Osteoblast (primary cell): Measurements from ENCODE around the gene C19orf53. TPM values are rescaled to one million over a fixed set of nuclear protein-coding genes. Genes with fewer than 3 reads are reported as not detected.
A peak's percentile ranks its signal among the peaks of the same experiment; 100 is the strongest.

ENCODE experiments used
- DNase-seq: peaks from one replicate; pipeline ENCODE4 v3.0.0; 2011; ENCODE audit warnings: low spot score, mixed read lengths; ENCODE audit not compliant: insufficient read length; ENCODE audit errors: missing footprints
- H2AFZ ChIP-seq: 2 replicates; pipeline ENCODE4 v1.6.0; 2011; ENCODE audit warnings: mild to moderate bottlenecking, low read length
- H3K27ac ChIP-seq: 2 replicates; pipeline ENCODE4 v1.5.1; 2011; ENCODE audit warnings: mild to moderate bottlenecking, low read depth, low read length, moderate library complexity
- H3K27me3 ChIP-seq: 2 replicates; pipeline ENCODE4 v1.6.0; 2012; ENCODE audit warnings: mild to moderate bottlenecking, control low read depth, inconsistent platforms, low read length, moderate library complexity; ENCODE audit not compliant: insufficient read depth
- H3K36me3 ChIP-seq: 2 replicates; pipeline ENCODE4 v1.5.1; 2011; ENCODE audit warnings: mild to moderate bottlenecking, low read length, control low read depth, moderate library complexity; ENCODE audit not compliant: insufficient read depth
- H3K4me1 ChIP-seq: 2 replicates; pipeline ENCODE4 v1.5.1; 2011; ENCODE audit warnings: mild to moderate bottlenecking, low read length, control low read depth, moderate library complexity; ENCODE audit not compliant: insufficient read depth
- H3K4me2 ChIP-seq: 2 replicates; pipeline ENCODE4 v1.6.0; 2011; ENCODE audit warnings: mild to moderate bottlenecking, low read length; ENCODE audit not compliant: insufficient read depth
- H3K4me3 ChIP-seq: fragments of 200-600 bp; sonication (generic); 3 replicates; pipeline ENCODE4 v1.5.1; 2012; ENCODE audit warnings: mild to moderate bottlenecking, low read length, inconsistent platforms; ENCODE audit not compliant: insufficient read depth
- H3K79me2 ChIP-seq: 2 replicates; pipeline ENCODE4 v1.6.0; 2012; ENCODE audit warnings: mild to moderate bottlenecking, low read length, control low read depth, inconsistent platforms; ENCODE audit not compliant: insufficient read depth
- H3K9me3 ChIP-seq: 2 replicates; pipeline ENCODE4 v1.5.1; 2011; ENCODE audit warnings: low read depth, low read length, control low read depth
- H4K20me1 ChIP-seq: 2 replicates; pipeline ENCODE4 v1.6.0; 2012; ENCODE audit warnings: mild to moderate bottlenecking, low read length, control low read depth; ENCODE audit not compliant: insufficient read depth
- small RNA-seq: library from RNA; depleted of rRNA; stranded (forward); fragments of <200 nt; gene quantifications from one replicate; pipeline ENCODE3, GENCODE V24; 2012
- total RNA-seq: library from RNA; depleted of rRNA; stranded (reverse); fragments of >200 nt; gene quantifications from 2 replicates; pipeline ENCODE4 v1.2.3, GENCODE V29; 2012
- TF ChIP-seq, protein P1 (sequence below): IDR thresholded peaks from 2 replicates; pipeline ENCODE4 v1.5.1; 2011; ENCODE audit warnings: mild to moderate bottlenecking, low read depth, low read length, moderate library complexity; ENCODE audit errors: extremely low read depth

Gene C19orf53
- total RNA-seq, 1 donor: 33.3 TPM

DNA sequence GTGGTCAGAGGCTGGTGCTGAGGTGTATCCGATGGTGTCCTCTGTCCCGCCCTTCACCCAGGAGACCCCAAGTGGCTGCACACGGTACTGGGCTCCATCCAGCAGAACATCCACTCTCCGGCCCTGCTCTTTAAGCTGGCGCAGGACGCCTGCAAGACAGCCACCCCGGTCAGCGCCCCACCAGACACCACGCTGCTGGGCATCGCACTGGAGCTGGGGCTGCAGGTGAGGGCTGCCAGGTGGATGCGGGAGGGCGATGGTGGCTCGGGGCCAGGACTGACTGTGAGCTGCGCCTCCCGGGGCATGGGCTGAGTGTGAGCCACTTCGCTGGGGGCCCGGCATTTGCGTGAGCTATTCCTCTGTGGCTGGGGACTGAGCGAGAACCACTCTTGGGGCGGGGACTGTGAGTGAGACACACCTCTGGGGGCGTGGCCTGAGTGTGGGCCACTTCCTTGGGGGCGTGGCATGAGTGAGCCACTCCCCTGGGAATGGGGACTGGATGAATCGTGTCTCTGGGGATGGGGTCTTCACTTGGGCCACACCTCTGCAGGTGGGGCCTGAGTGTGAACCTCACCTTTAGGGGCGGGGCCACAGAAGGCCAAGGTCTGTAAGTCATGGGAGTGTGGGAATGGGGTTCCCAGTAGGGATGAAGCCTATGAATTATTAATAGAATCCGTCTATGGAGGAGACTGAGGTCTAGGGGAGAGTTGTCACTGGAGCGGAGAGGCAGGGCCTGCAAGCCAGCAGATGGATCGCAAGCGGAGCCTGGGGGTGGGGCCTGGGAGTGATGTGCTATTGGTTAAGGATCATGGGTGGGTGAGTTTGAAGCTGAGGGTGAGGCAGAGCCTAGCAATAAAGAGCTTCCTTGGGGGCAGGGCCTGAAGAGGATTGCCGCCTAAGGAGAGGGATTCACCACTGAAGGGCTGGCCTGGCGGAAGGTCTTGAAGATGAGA is 51.5 kb downstream of the C19orf53 start:
- H2AFZ ChIP-seq: no peak overlapping the region
- H3K4me1 ChIP-seq: peaks cover 6% of the 10 kb centered on the region
- H3K27ac ChIP-seq: no peak overlapping the region
- H3K27me3 ChIP-seq: no peaks in the 10 kb centered on the region
- no peaks in the 10 kb centered on the region for H3K9me3 ChIP-seq
- peak; percentile 62 for DNase-seq
- peaks cover 60% of the 10 kb centered on the region for H3K36me3 ChIP-seq
- no peak overlapping the region for H3K4me3 ChIP-seq
- TF ChIP-seq, protein P1, sequence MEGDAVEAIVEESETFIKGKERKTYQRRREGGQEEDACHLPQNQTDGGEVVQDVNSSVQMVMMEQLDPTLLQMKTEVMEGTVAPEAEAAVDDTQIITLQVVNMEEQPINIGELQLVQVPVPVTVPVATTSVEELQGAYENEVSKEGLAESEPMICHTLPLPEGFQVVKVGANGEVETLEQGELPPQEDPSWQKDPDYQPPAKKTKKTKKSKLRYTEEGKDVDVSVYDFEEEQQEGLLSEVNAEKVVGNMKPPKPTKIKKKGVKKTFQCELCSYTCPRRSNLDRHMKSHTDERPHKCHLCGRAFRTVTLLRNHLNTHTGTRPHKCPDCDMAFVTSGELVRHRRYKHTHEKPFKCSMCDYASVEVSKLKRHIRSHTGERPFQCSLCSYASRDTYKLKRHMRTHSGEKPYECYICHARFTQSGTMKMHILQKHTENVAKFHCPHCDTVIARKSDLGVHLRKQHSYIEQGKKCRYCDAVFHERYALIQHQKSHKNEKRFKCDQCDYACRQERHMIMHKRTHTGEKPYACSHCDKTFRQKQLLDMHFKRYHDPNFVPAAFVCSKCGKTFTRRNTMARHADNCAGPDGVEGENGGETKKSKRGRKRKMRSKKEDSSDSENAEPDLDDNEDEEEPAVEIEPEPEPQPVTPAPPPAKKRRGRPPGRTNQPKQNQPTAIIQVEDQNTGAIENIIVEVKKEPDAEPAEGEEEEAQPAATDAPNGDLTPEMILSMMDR: peak; percentile 11
- peaks cover 7% of the 10 kb centered on the region for H3K79me2 ChIP-seq
- no peak overlapping the region for H3K4me2 ChIP-seq
- H4K20me1 ChIP-seq: peaks cover 48% of the 10 kb centered on the region

GRCh38 chr19:13826652-13827235 is 52.5 kb downstream of the C19orf53 start:
- Histone ChIP-seq H3K27ac (no peak overlapping the region), H2AFZ (no peak overlapping the region), H4K20me1 (peaks cover 49% of the 10 kb centered on the region), H3K79me2 (peaks cover 11% of the 10 kb centered on the region), H3K4me3 (no peak overlapping the region), H3K4me1 (peaks cover 6% of the 10 kb centered on the region), H3K27me3 (no peaks in the 10 kb centered on the region), H3K4me2 (no peak overlapping the region), H3K9me3 (no peaks in the 10 kb centered on the region), H3K36me3 (peaks cover 61% of the 10 kb centered on the region)
- TF ChIP-seq, protein P1: no peak
- DNase-seq: peak; percentile 59

DNA sequence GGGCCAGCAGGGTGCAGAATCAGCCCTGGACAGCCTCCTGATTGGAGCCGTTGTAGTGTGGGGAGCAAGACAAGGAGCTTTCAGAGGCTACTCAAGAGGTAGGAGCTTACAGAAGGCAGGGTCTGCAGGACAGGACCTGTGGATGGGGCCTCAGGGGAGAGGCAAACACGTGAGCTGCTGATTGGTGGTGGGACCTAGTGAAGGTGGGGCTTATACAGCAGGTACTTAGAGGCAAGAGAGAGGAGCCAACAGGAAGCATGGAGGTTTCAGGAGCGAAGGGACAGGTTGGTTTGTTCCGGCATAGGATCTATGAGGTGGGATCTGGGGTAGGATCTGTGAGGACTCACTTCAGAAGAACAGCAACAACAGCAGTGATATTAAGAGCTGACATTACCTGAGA is 53.4 kb downstream of the C19orf53 start:
- H3K9me3 ChIP-seq: no peaks in the 10 kb centered on the region
- H3K79me2 ChIP-seq: peaks cover 11% of the 10 kb centered on the region
- H3K36me3 ChIP-seq: peaks cover 63% of the 10 kb centered on the region
- no peak overlapping the region for H3K27ac ChIP-seq
- H3K4me2 ChIP-seq: no peak overlapping the region
- peaks cover under 1% of the 10 kb centered on the region for H3K4me1 ChIP-seq
- H2AFZ ChIP-seq: no peak overlapping the region
- peaks cover 54% of the 10 kb centered on the region for H4K20me1 ChIP-seq
- H3K27me3 ChIP-seq: no peaks in the 10 kb centered on the region
- TF ChIP-seq, protein P1: peak; percentile 2
- DNase-seq: peak; percentile 46
- H3K4me3 ChIP-seq: no peak overlapping the region

Small RNA genes within 50 kb of the gene (small RNA-seq; reads per million reads assigned to genes)
- gene RN7SL619P: not detected

Other genes starting within 250 kb of the C19orf53 start
- gene MRI1, start 9.9 kb upstream of the C19orf53 start, total RNA-seq: 33.7 and 35.4 TPM in 2 replicates
- 6.8 and 9.0 TPM in 2 replicates for gene ZSWIM4, start 21.0 kb downstream of the C19orf53 start, total RNA-seq
- gene NANOS3, start 102.7 kb downstream of the C19orf53 start, total RNA-seq: 0.59 TPM in 1 of 2 replicates, not detected in the other
- 0.59 and 0.72 TPM in 2 replicates for gene BRME1, start 131.7 kb downstream of the C19orf53 start, total RNA-seq
- gene CC2D1A, start 131.7 kb downstream of the C19orf53 start, total RNA-seq: 19.2 and 22.4 TPM in 2 replicates
- gene PODNL1, start 164.0 kb downstream of the C19orf53 start, total RNA-seq: 4.0 and 6.5 TPM in 2 replicates
- 11.5 and 11.9 TPM in 2 replicates for gene DCAF15, start 178.1 kb downstream of the C19orf53 start, total RNA-seq
- 2.4 and 2.5 TPM in 2 replicates for gene RFX1, start 231.9 kb downstream of the C19orf53 start, total RNA-seq